22Rv1 (cell line): ENCODE data around the gene TMEM123.

Experiments used
- H3K27ac ChIP-seq: fragments of 450-650 bp; 2 replicates; pipeline ENCODE4 v1.5.1; 2017
- CTCF ChIP-seq: fragments of 450-650 bp; IDR thresholded peaks from 2 replicates; pipeline ENCODE4 v1.5.1; 2017; ENCODE audit warnings: mild to moderate bottlenecking
- ZFX ChIP-seq: fragments of 450-650 bp; IDR thresholded peaks from 2 replicates; pipeline ENCODE4 v1.6.1; 2017; ENCODE audit warnings: antibody characterized with exemption, borderline replicate concordance

TMEM123 gene

DNA sequence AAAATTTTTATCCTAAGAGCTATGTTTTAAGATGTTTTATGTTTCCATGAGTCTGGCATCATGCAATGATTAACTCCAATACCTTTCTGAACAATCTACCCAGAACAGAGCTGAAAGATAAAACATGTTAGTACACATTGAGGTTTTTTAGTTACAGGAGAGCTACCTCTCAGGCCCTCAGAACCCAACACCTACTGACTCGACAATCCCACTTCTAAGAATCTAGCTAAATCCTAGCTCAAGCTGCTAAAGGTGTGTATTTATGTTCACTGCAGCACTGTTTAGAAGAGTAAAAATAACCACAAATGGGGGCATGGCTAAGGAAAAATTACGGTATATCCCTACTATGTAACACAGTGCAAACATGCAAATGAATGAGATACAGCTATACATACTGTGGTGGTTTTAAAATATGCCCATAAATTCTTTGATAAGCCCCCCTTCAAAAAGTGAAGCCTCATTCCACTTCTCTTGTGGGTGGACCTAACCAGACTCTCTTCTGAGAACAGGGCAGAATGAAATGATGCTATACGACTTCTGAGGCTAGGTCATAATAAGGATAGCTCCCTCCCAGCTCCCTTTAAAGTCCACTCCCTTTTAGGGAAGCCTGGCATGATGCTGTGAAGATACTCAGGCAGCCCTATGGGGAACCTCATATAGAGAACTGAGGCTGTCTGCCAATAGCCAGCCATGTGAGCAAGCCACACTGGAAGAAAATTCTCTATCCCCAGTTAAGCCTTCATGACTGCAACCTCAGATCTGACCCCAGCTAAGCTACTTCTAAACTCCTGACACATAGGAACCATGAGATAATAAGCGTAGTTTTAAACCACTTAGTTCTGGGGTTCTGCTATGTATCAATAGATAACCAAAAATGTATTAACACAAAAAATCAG lies 29.5 kb downstream of the TMEM123 start:
- H3K27ac ChIP-seq: no peak overlapping the region
- no peak for TF ChIP-seq ZFX
- TF ChIP-seq CTCF: no peak

GRCh38 chr11:102421261-102421660 lies 31.3 kb downstream of the TMEM123 start:
- no peak overlapping the region for H3K27ac ChIP-seq
- TF ChIP-seq ZFX (no peak), CTCF (no peak)

DNA sequence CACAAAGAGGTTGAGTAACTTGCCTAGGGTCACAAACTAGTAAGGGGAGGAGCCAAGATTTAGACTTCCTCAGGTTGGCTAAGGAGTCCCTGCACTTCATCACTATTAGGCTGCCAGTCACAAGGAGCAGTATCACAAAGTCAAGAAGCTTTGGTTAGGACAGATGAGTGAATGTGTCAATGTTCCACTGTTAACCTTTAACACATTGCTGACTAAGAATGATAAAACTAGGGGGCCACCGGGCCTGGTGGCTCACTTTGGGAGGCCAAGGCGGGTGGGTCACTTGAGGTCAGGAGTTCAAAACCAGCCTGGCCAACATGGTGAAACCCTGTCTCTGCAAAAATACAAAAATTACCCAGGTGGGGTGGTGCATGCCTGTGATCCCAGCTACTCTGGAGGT lies 32.0 kb downstream of the TMEM123 start:
- no peak for TF ChIP-seq CTCF
- TF ChIP-seq ZFX: no peak
- H3K27ac ChIP-seq: no peak overlapping the region

GRCh38 chr11:102419181-102419580 lies 33.4 kb downstream of the TMEM123 start:
- TF ChIP-seq ZFX (no peak), CTCF (no peak)
- no peak overlapping the region for H3K27ac ChIP-seq

DNA sequence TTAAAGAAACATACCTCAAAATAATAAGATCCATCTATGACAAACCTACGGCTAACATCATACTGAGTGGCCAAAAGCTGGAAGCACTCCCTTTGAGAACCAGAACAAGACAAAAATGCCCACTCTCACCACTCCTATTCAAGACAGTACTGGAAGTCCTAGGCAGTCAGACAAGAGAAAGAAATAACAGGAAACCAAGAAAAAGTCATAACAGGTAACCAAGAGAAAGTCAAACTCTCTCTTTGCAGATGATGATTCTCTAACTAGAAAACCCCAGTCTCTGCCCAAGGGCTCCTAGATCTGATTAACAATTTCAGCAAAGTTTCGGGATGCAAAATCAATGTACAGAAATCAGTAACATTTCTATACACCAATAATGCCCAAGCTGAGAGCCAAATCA lies 35.6 kb downstream of the TMEM123 start:
- no peak overlapping the region for H3K27ac ChIP-seq
- TF ChIP-seq ZFX (no peak), CTCF (no peak)

GRCh38 chr11:102415304-102415916 lies 37.2 kb downstream of the TMEM123 start:
- H3K27ac ChIP-seq: no peak overlapping the region
- TF ChIP-seq CTCF (no peak), ZFX (no peak)

DNA sequence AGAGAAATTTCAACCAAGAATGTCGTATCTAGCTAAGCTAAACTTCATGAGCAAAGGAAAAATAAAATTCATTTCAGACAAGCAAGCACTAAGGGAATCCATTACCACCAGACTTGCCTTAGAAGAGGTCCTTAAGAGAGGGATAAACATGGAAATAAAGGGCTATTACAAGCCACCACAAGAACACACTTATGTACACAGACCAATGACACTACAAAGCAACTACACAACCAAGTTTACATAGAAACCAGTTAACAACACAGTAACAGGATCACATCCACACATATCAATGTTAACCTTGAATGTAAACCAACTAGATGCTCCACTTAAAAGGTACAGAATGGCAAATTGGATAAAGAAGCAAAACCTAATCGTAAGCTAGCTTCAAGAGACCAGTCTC lies 38.0 kb downstream of the TMEM123 start:
- no peak for TF ChIP-seq CTCF
- TF ChIP-seq ZFX: no peak

More for the DNA sequence above, 38.0 kb downstream of the TMEM123 start:
- no peak overlapping the region for H3K27ac ChIP-seq
